Sciatic nerve (tissue), 2 donors: ENCODE data around the gene NFYB. TPM values are rescaled to one million over a fixed set of nuclear protein-coding genes. Genes with fewer than 3 reads are reported as not detected.
"Not testable (repeated sequence)": the region's sequence is repeated elsewhere in the genome, so short reads cannot be mapped to it uniquely, and the experiment has no call there.

Experiments
- ATAC-seq: fragments of 200-7000 bp; cut with Tn5 transposase; one replicate; pipeline ENCODE4 v1.9.1; 2020; ENCODE audit warnings: mild to moderate bottlenecking, moderate library complexity
- DNase-seq: peaks from one replicate; pipeline ENCODE4 v3.0.0-alpha.2; 2020; ENCODE audit warnings: low spot score
- intact Hi-C: fragments of 100-400 bp; cut with DNase I; formaldehyde crosslinking; loops from one replicate; pipeline ENCODE4 v1.14.2; 2022
- total RNA-seq: library from RNA; stranded (reverse); fragmentation: NEBNext Ultra II Directional; extraction: Animal tissue kit (Norgen Biotek cat#: 25700); gene quantifications from one replicate; pipeline ENCODE4 v1.2.1, GENCODE V29; 2021
- donor health status: DM: no; HTN: no; CAD: no.
- donor health status: DM: no; HTN: no; CAD: no.

NFYB gene
- total RNA-seq, 1 donor from 2014 or later, result 47.9 TPM

DNA sequence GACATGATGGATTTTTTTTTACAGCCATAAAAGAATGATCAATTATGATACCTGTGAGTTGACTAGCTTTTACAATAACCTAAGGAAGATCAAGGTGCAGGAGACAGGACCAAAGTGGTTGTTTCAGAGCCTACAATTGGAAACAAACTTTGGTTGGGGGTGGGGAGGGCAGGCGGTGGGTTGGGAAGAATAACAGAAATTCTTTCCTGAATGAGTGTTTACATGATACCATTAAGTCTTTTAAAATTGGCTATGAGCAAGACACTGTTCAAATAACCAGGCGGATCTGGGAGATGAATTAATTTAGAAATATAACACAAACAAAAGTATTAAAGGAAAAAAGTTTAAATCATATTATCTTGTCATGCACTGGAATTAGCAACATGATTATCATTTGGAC, 7.2 kb downstream of the NFYB start:
- intact Hi-C loops, result no loop called here
- no peak for ATAC-seq
- no peak for DNase-seq

GRCh38 chr12:104126548-104126947, 11.5 kb downstream of the NFYB start:
- ATAC-seq (no peak), DNase-seq (no peak)
- intact Hi-C loops, result no loop called here

DNA sequence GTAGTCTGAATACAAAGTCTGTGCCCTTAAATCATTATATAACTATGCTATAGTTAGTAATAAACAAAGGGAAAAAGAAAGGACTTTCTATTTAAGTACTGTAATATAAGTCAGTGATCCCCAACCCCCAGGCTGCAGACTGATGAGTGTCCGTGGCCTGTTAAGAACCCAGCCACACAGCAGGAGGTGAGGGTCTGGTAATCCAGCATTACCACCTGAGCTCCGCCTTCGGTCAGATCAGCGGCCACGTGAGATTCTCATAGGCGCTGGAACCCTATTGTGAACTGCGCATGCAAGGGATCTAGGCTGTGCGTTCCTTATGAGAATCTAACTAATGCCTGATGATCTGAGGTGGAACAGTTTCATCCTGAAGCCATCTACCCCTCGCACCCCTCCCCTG, 15.7 kb downstream of the NFYB start:
- intact Hi-C loops, result no loop called here
- no peak for DNase-seq
- no peak for ATAC-seq

DNA sequence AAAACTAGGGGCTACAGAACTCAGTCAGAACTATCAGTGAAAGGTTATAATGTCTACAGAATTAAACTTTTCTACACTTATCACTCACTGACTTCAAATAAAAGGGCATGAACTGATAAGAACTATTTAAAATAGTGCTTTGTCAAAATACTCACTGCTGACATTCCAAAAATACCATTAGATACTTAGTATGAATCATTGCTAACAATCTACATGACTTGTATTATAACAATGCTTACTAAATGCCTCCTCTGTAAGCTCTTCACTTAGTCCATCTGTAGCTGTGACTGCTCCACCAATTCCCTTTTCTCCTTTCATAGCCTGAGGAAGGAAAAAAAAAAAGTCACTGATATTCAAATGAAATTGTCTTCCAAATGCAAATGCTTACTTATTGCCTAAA, 17.0 kb downstream of the NFYB start:
- DNase-seq, result no peak
- no peak for ATAC-seq
- intact Hi-C loops, result no loop called here

DNA sequence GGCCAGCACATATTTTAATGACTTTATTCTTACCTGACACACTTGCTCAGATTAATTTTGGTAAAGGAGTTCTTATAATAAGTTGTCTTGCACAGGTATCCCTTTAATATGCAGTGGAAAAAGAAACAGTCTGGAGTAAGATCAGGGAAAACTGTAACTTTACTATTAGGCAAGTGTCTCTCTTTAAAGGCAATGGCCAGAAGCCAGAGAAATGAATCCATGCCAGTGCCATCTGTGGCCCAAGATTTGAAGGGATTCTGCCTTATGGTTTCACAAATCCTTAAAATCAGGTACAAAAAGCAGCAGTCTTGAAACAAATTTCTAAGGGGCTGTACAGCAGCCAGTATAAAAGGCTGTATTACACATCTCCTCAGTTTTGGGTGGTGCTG, 22.4 kb downstream of the NFYB start:
- intact Hi-C loops, result no loop called here
- no peak for ATAC-seq
- no peak for DNase-seq

- DNase-seq, ATAC-seq, intact Hi-C loops: not testable (repeated sequence)
Observed at GRCh38 chr12:104114834-104115586, 23.0 kb downstream of the NFYB start.

DNA sequence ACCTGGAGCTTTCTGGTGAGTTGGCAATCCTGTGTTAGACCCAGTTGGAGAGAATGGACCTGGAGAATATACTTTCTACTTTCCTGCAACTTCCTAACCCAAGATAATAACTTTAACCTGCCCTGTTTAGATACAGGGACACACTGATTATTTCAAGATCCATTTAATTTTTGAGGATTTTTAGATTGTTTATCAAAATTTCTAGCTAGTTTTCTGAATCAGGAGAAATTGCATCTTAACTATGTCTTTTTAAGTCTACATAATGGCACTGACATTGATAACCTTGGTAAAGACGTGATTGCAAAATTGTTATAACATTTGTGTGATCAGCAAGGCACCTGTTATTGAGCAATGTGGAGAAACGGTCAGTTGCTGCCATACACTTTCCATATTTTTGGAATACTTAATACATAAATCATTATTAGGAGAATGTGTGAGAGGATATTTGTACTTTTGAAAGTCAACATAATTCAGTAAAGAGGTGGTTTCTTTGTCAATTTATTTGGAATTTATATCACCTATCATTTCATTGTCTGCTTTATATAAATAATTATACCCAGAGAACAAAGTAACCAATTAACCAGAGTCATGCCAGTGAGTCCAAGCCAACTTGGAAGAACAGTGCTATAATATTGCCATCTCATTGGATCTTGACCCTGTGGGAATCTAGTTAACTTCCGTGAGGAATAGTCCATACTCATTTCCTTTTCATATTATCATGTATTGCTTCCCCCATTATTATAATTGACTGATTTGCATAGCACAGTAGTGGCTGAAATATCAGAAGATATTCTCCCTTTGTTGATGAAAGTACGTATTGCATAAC, 28.4 kb downstream of the NFYB start:
- no peak for DNase-seq
- intact Hi-C loops, result loop anchor here (10.0 kb wide), 1 partner anchor 225 kb away; no protein-coding TSS in a partner anchor
- ATAC-seq, result no peak

DNA sequence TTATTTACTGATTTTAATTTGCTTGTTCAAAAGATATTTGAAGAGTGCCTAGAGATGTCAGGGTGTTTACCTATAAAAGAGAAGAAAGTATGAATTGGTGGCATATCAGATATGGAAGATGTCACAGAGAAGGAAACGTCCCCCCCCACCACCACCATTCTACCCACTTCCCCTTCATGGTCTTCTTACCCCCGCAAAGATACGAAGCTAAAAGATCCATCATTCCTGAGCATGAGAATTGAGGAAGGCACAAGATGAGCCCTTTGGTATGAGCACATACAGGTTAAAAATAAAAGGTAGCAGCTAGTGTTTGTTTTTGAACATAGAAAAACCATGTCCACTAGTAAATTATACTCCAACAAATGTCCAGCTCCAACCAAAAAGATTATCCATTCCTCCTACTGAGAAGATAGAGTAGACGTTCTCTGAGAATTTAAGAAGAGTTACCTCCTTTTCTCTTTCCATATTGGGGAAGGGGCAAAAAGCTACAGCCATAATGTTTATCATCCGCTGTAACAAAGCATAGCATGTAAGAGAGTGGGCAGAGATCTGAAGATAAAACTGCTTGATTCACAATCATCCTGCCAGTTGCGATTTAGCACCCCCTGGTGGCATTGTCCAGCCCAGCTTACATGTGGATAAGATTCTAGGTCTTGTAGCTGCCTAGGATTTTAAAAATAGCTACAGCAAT, 29.1 kb downstream of the NFYB start:
- intact Hi-C loops, result loop anchor here (10.0 kb wide), 1 partner anchor 224 kb away; no protein-coding TSS in a partner anchor
- ATAC-seq, result peak; percentile 92
- DNase-seq, result peak; percentile 92

GRCh38 chr12:104106965-104107364, 31.0 kb downstream of the NFYB start:
- no peak for ATAC-seq
- no peak for DNase-seq
- intact Hi-C loops, result loop anchor here (10.0 kb wide), 1 partner anchor 222 kb away; no protein-coding TSS in a partner anchor

DNA sequence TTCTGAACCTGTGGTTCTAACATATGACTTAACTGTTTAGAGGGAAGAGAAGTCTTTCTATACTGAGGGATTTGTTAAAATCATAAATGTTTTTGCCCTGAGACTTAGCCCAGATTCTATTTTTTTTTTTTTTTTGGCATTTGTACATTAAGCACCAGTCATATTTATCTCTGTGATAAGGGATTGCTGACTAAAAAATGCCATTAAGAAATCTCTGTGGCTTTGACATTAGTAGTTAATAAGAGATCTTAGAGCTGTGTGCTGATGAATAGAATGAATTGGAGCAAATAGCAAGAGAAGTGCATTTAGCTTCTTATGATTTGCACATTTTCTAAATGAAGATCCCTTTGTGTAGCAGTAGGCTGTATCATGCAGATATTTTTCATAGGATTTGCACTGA, 32.5 kb downstream of the NFYB start:
- no peak for ATAC-seq
- intact Hi-C loops, result loop anchor here (10.0 kb wide), 1 partner anchor 221 kb away; no protein-coding TSS in a partner anchor

GRCh38 chr12:104097954-104098353, 40.1 kb downstream of the NFYB start:
- DNase-seq (no peak), ATAC-seq (no peak)
- intact Hi-C loops, result no loop called here

More for the DNA sequence above, 32.5 kb downstream of the NFYB start:
- no peak for DNase-seq

- no peak for DNase-seq
- intact Hi-C loops, result no loop called here
- no peak for ATAC-seq
Observed at GRCh38 chr12:104095289-104095688, 42.7 kb downstream of the NFYB start.

- DNase-seq, result no peak
- no peak for ATAC-seq
- intact Hi-C loops, result no loop called here
Observed at GRCh38 chr12:104094284-104094683, 43.7 kb downstream of the NFYB start.

DNA sequence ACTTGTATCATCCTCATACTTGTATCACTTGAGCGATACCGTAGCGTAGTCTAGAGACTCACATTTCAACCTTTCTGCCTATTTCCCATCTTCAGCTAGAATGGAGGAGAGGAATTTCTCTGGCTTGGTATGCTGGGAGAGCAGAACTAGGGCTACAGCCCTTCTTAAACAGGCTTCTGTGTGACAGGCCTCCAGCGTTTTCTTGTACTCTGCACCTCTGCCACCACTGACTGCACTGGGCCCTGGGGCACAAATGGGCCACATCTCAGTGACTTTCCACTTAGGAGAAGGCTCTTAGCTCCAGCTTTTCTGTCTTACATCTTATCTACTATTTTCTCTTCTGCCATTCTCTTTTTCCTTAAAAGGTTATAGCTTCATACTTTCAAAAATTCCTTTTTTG, 46.9 kb downstream of the NFYB start:
- intact Hi-C loops, result no loop called here
- no peak for DNase-seq
- no peak for ATAC-seq

DNA sequence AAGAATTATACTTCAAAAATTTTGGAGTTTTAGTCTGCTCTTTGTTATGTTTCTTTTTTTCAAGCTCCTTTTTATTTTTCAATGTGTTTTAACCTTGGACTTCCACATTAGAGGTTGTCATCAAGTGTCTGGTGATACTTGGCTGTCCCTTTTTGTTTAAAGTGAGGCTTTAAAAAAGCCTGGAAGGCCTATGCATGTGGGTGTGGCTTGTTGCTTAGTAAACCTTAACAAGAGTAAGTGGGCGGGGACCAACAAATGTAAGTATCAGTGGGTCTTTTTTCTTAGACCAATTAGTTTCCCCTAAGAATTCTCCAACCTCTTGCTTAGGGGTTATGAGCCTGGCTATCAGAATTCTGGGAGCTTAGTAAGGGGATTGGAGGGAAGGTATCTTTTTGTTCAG, 47.3 kb downstream of the NFYB start:
- intact Hi-C loops, result no loop called here
- no peak for ATAC-seq
- DNase-seq, result no peak

DNA sequence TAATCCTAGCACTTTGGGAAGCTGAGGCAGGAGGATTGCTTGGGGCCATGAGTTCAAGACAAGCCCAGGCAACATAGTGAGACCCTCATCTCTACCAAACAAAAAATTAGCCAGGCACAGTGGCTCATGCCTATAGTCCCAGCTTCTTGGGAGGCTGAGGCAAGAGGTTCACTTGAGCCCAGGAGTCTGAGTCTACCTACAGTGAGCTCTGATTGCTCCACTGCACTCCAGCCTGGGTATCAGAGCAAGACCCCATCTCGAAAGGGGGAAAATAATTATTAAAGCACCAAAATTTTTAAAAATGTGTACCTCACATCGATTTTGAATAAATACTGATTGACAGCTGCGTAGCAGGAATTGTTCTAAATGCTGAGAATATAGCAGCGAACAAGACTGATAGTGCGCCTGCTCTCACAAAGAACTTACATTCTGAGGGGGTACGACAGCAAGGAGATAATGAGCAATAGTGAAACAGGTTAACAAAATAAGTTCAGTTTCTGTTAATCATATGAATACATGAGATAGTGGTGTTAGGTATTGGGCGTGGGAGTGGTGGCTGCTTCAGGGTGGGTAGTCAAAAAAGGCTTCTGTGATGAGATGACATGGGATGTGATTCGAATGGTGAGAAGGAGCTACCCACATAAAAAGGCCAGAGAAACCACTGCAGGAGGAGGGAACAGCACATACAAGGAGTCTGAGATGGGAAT, 54.1 kb downstream of the NFYB start:
- intact Hi-C loops, result no loop called here
- no peak for ATAC-seq
- no peak for DNase-seq

DNA sequence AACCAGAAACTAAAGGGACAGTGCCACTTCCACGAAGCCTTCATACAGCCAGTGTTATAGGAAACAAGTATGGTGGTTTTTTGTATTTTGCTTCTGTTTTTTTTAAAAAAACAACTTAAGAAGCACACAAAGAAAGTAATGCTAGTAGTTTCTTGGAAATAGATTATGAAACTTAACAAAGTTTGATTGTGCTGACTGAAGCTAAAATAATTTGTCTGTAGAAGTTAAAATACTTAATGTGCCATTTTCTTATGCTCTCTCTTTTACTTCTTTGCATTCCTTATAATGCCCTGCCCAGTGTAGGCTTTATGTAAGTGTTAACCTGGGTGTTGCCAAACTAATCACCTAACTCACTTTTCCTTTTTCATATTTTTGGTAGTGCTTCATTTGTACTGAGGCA, 57.2 kb downstream of the NFYB start:
- DNase-seq (no peak), ATAC-seq (no peak)
- intact Hi-C loops, result no loop called here

GRCh38 chr12:104079024-104079423, 59.0 kb downstream of the NFYB start:
- DNase-seq, result no peak
- intact Hi-C loops, result no loop called here
- ATAC-seq, result no peak

DNA sequence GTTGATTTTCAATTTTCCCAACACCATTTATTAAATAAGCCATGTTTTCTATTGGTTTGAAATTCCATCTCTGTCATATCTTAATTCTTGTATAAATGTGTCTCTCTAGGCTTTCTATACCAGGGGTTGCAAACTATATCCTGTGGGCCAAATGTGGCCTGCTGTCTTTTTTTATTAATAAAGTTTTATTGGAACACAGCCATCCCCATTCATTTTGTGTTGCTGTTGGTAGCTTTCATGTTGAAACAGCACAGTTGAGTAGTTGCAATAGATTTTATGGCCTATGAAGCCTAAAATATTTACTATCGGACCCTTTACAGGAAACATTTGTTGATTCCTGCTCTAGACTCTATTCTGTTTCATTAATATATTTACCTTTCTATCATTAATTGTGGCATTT, 64.3 kb downstream of the NFYB start:
- DNase-seq (no peak), ATAC-seq (no peak)
- intact Hi-C loops, result no loop called here
